NCI-H2227 (cell line): ENCODE results near the gene LPIN3.

ENCODE experiments used
- DNase-seq: peaks from one replicate; lab custom pipeline; 2025; ENCODE audit not compliant: unreplicated experiment; lab: John Stamatoyannopoulos, UW

The LPIN3 gene

GRCh38 chr20:41320976-41321375 is 19.6 kb upstream of the LPIN3 start:
- no peak for DNase-seq

DNA sequence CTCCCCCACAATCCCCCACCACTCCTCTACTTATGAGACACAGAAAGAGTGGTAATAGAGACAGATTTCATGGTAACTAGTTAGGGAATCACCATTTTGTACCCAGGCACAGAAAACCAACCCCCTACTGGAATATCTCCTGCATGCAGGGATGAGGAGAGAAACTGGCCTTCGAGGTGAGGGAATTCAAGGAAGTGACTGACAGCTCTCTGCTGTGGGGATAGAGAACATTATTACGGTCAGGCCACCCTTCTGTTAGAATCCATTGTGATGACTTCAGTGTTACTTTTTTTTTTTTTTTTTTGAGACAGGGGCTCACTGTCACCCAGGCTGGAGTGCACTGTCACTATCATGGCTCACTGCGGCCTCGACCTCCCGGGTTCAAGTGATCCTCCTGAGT is 13.4 kb upstream of the LPIN3 start:
- no peak for DNase-seq

- DNase-seq = no peak
Observed at GRCh38 chr20:41329435-41330342, 10.9 kb upstream of the LPIN3 start.

- DNase-seq = no peak
Observed at GRCh38 chr20:41330343-41330720, 10.3 kb upstream of the LPIN3 start.

DNA sequence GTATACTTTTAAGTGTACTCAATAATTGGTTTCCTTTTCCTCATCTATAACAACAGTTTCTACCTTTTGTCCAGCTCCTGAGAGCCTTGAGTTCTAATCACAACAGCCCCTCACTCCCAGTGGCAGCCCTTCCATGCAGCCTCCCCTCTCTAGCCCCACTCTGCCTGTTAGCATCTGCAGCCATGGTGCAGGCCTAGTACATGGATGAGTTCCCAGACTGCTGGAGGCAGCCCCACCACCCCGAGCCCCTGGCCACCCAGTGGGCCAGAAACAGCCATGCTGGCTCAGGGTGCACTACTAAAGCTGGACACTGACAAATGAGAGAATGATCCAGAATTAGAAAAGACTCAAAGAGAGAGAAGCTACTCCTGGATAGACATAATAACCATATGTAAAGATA is 9.7 kb upstream of the LPIN3 start:
- no peak for DNase-seq

GRCh38 chr20:41331731-41332130 is 8.9 kb upstream of the LPIN3 start:
- DNase-seq = no peak

DNA sequence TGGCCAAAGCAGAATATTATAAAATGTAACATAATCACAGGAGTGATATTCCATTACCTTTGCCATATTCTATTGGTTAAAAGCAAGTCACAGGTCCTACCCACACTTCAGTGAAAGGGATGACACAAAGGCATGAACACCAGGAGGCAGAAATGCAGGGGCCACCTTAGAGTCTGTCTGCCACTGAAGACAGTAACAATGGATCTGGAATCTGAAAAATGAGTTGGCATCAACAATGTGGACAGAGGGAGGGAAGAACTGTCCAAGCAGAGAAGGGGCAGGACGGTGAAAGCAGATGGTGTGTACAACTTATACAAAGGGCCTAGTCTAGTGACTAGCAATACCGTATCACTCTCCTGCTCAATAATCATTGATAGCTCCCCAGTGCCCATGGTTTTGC is 6.6 kb upstream of the LPIN3 start:
- no peak for DNase-seq

GRCh38 chr20:41334443-41335421 is 5.9 kb upstream of the LPIN3 start:
- no peak for DNase-seq

DNA sequence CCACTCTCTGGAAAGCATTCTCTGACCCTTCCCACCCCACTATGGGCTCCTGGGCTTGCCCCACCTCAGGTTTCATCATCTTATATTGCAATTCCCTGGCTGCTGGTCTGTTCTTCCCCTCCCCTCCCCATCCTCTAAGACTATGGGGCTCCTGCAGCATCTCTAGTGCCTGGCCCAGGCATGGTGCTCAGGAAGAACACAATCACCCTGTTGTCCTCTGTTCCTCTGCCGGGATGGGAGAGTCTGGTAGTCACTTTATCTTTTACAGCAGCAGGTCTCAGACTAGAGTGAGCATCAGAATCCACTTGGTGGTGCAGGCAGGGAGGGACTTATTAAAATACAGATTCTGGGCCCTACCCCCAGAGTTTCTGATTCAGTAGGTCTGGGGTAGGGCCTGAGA is 5.0 kb upstream of the LPIN3 start:
- DNase-seq = no peak

GRCh38 chr20:41336711-41337492 is 3.7 kb upstream of the LPIN3 start:
- DNase-seq = no peak

DNA sequence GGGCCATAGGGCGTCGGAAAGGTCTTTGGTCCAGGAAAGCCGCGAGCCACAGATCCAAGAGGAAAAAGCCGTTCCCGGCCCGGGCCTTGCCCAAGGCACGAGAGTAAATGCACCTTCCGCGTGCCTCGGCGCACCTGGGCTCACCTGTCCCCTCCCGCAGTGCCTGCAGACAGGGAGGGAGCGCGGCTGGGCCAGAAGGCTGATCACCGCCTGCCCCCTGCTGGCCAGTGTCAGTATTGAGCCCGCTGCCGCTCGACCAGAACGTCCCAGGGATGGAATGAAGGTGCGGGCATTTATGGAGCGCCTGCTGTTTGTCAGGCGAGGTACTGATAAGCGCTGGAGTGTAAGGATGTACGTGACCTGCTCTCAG is 679 bp upstream of the LPIN3 start:
- DNase-seq = peak; percentile 76

DNA sequence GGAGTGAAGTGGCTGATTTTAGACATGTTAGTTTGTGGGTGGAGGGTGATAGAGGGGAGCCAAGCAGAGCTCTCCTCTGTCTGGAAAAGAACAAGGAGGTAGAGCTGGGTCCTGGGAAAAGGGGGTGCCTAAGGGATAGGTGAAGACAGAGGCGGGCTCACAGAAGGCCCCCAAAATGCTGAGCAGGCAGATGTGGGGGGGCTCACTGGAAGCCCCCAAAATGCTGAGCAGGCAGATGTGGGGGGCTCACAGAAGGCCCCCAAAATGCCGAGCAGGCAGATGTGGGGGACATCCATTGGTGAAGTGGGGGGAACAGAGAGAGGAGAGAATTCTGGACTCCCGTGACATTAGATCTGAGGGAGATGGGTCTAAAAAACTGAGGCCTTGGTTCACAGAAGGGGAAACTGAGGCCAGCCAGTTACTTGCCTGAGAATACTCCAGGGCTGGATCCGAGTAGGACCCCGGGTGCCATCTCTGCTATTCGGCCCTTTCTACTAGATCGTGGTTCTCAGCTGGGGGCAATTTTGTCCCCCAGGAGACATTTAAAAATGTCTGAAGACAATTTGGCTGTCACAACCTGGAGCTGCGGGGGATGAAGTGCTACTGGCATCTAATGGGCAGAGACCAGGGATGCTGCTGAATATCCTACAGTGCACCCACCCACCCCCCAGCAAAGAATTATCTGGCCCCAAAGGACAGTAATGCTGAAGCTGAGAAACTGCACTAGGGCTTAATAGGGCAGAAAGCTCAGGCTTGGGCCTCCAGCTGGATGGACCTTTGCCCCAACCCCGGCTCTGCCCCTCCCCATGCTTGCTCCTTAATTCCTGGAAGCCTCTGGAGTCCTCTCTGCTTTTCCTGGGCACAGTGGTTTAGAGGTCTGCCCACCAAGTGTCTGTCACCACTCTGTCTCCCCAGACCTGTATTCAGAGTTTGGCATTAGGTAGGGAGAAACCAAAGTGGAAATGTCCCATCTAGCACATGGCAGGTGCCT is 2.1 kb downstream of the LPIN3 start:
- no peak for DNase-seq

- no peak for DNase-seq
Observed at GRCh38 chr20:41344477-41344876, 3.9 kb downstream of the LPIN3 start.

- no peak for DNase-seq
Observed at GRCh38 chr20:41344938-41345728, 4.5 kb downstream of the LPIN3 start.

GRCh38 chr20:41345729-41346067 is 5.1 kb downstream of the LPIN3 start:
- DNase-seq = no peak

- DNase-seq = no peak
Observed at GRCh38 chr20:41347523-41348429, 7.2 kb downstream of the LPIN3 start.

DNA sequence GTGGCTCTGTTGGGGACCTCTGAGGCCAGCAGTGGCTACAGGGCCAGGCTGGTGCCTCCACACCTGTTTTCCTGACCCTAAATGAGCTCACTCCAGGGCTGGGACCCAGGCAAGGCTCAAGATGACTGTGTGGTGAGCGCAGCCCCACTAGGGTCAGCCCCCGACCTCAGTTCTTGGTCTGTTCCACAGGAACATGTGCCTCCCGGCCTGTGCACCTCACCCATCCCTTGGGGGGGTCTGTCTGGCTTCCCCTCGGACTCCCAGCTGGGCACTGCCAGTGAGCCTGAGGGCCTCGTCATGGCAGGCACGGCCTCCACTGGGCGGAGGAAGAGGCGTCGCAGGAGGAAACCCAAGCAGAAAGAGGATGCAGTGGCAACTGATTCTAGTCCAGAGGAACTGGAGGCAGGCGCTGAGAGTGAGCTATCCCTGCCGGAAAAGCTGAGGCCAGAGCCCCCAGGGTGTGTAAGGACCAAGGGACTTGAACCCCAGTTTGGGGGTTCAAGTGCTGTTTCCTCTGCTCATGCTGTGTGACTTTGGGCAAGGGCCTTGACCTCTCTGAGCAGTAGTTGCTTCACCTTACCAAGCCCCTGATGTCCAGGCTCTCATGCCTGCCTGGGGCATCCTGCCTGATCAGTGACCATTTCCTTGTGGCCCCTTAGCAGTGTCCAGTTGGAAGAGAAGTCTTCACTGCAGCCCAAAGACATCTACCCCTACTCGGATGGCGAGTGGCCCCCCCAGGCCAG is 8.0 kb downstream of the LPIN3 start:
- DNase-seq = no peak

DNA sequence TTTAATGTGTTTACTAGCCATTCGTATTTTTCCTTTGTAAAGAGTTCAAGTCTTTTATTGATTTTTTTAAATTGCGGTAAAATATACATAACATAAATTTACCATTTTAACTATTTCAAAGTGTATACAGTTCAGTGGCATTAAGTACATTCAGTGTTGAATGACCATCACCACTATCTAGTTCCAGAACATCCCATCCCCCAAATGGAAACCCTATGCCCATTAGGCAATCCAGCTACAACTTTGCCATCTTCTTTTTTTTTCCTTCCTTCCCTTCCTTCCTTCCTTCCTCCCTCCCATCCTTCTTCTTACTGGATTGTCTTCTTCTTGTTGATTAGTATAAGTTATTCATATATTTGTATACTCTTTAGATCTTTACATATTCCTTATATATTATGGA is 8.6 kb downstream of the LPIN3 start:
- no peak for DNase-seq
